Stimulated activated CD4-positive, alpha-beta T cell treated with anti-CD3 and anti-CD28 coated beads, Interleukin-2, amount 100 ng/mL, for 4 hours (primary cell): Measurements from ENCODE around the gene CDKL4.
"Not testable (repeated sequence)": the region's sequence is repeated elsewhere in the genome, so short reads cannot be mapped to it uniquely, and the experiment has no call there.

Experiments
- DNase-seq: peaks from one replicate; pipeline ENCODE4 v3.0.0-alpha.2; 2020; ENCODE audit warnings: low read depth

CDKL4 gene

DNA sequence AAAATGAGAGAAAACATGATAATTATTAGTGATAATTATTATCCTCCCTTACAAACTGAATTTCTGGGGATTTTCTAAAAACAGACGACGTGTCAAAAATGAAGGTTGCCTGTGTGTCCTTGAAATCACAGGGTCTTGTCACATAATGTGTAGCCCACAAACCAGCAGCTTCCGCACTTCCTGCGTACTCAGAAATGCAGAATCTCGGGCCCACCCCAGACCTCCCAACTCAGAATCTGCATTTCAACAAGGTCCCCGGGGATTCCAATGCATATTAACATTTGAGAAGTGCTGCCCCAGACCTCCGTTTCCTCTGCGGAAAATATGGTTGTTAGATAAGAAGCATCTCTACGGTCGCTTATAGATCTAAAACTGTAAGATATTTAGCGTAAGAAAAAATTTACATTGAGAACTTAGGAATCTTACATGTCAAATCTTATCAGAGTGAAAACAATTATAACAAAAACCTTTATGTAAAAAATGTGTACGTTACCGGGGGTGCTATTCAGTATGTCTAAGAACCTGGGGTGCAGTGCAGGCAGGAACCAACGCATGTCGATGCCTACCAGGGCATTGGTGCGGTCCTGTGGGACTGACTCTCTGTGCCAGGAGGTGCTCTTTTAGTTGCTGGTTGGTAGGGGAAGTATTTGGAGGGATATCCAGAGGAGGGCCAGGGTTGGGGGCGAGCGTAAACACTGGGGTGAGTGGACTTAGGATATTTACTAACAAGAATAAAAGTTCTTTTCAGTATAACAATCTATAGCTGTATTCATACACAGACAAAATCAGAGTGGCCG lies 15.2 kb downstream of the CDKL4 start:
- no peak for DNase-seq

DNA sequence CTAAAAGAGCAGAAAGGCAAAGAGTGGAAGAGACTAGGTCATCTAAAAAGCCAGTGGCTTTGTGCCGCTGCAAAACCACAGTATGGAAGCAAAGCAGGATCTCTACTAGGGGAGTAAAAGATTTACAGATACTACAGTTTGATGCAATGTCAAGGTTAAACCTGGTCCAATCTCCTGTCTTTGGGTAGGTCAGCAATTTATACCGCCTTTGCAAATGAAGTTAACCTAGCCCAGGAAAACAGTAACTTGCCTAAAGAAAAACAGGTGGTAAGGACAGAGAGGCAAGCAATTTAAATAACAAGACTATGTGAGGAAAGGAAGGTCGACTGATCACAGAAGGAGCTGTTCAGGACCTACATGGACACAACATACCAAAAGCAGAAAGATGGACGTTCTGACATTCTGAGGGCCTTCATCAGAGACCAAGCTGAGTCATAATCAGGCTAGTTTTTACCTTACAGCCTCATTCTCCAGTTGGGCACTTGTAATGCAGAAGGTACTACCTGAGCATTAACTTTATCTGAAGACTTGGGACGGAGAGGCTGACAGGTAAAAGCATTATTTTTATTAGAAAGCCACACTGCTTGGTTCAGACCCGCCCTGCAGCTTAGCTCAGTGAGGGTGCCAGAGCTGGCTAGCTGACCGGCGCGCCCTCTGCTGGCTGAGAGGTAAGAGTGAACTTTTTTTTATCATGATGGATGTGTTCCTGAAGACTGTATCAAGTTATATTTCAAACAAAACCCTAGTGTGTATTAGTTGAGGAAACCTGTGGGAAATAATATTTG lies 15.9 kb downstream of the CDKL4 start:
- peak; percentile 74 for DNase-seq

- no peak for DNase-seq
Measured at GRCh38 chr2:39225567-39225966, 18.2 kb downstream of the CDKL4 start.

DNA sequence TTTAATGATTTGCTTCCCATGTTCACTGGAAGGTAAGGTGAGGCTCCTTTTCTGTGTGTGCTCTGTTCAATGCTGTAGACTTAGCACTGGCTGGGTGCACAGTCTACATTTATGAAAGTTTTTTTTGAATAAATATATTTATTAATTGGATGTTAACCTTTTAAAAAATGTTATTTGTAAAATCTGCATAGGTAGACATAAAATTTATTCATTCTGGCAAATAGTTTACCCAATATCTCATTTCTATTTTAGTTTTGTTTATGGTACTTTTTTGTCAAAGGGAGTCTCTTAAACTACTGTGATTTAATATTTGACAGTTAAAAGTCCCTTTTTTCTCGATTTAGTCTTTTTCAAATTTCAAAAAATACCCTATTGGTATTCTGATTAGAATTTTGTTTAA lies 19.9 kb downstream of the CDKL4 start:
- DNase-seq: no peak

DNA sequence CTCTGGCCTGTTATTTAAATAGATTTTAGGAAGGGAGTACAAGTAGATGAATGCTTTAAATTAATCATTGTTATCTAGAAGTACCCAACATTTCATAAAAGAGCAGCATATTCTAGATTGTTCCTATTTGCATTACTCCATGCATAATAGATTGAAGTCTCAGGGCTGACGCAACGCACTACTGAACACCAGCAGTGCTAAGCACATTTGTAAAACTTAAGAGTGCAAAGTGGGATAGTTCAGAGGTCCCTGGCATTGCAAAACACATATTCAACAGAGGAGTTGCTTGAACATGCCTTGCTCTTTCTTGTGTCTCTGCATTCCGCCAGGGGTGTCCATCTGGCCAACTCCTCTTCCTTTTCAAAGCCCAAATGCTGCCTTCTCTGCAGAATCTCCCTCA lies 22.3 kb downstream of the CDKL4 start:
- no peak for DNase-seq

DNA sequence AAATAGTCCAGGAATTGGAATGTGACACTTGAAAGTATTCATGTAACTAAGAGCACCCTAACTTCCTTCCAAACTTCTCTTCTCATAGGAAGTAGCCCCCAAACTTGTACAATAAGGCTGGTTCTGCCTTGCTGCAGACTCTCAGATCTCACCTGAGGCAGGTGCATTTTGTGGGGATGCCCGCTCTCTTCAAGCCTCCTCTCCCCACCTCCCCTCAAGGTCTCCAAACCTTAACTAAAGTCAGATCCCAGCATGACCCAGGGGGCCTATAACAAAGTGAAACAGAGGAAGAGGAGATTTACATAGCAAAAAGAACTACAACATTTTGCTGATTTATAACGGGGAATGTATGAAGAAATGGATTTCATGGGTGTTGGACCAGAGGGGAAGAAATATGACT lies 23.6 kb downstream of the CDKL4 start:
- no peak for DNase-seq

DNA sequence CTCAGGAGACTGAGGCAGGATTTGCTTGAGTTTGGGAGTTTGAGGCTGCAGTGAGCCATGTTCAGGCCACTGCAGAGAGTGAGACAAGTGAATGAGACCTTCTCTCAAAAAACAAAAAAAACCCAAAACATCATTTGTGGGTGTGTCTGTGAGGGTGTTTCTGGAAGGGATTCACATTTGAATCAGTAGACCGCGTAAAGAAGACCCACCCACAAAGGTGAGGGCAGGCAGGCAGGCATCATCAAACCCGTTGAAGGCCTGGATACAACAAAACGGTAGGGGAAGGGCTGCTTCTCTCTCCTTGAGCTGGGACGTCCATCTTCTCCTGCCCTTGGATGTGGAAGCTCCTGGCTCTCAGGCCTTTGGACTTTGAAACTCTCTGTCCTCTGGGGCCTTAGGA lies 25.4 kb downstream of the CDKL4 start:
- DNase-seq: no peak

DNA sequence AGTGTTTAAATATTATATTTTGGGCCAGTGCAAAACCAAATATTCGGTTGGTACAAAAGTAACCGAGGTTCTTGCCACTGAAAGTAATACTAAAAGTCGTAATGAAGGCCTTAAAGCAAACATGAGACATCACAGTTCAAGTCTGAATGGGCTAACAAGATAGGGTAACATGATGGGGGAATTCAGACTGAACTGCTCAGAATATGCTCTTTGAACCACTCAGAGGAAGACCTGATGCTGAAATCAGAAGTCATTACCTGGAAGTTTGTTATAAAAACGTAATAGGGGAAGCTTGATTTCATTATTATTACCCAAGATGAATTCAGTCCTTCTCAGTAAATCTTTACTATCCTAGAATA lies 26.6 kb downstream of the CDKL4 start:
- DNase-seq: no peak

DNA sequence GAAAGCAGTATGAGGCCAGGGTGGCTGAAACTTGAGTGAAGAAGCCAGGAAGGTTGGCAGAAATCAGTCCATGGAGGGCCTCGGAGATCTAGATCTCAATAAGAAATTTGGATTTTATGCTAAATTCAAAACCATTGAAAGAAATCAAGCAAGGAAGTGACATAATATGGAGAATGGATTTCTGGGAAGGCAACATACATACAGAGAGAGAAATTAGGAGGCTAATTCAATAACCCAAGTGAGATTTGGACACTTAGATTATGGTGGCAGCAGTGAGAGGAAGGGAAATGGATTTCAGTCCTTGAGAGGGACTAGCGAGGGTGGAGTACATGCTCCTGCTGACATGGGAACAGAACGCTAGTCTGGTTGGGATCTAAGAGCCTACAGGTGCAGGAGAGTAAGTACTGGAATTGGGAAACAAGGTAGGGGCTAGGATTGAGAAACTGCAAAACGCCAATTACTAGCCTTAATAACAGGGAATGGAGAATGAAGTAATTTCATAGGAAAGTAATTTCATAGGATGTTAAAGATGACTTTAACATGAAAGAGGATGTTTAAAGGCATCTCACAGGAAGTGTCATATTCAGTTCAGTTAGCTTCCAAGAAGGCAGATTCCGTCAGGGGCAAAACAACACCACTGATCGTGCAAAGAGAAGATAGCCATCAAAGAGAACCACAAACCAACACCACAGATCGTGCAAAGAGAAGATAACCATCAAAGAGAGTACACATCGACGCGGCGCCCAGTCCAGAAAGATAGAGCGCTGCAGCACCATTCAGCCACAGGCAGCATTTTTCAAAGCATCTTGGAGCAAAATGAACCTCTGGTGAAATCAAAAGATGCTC lies 27.2 kb downstream of the CDKL4 start:
- peak; percentile 24 for DNase-seq

- DNase-seq: no peak
Measured at GRCh38 chr2:39215545-39215944, 28.2 kb downstream of the CDKL4 start.

DNA sequence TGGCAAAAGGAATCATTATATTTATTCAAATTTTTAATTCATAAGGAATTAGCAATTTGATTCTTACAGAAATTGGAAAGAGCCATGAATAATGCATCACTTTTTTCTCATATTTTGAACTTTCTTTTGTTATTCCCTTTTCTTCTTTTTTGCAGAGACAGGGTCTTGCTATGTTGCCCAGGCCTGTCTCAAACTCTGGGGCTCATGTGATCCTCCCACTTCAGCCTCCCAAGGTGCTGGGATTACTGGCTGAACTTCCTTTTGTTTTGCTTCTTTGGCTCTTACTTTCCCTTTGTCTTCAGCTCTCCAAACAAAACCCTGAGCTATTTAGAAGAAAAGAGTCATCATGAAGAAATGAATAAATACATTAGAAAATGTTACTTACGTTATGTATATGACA lies 30.8 kb downstream of the CDKL4 start:
- DNase-seq: no peak

- no peak for DNase-seq
Measured at GRCh38 chr2:39210846-39211245, 32.9 kb downstream of the CDKL4 start.

DNA sequence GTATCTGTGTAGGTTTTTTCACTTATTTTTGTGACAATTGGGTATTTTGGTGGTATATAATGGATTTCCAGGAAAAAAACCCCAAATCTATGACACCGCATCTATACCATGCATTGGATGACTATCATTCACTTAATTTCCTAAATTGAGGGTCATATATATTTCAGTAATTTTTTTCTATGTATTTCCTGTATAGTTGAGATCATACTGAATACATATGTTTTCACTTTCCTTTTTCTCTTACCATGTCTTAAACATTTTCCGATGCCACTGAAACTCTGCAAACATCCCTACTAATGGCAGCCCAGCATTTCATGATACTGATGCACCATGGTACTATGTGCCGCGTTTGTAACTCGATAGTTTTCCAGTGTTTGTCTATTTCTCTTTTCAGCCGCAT lies 40.4 kb downstream of the CDKL4 start:
- no peak for DNase-seq

DNA sequence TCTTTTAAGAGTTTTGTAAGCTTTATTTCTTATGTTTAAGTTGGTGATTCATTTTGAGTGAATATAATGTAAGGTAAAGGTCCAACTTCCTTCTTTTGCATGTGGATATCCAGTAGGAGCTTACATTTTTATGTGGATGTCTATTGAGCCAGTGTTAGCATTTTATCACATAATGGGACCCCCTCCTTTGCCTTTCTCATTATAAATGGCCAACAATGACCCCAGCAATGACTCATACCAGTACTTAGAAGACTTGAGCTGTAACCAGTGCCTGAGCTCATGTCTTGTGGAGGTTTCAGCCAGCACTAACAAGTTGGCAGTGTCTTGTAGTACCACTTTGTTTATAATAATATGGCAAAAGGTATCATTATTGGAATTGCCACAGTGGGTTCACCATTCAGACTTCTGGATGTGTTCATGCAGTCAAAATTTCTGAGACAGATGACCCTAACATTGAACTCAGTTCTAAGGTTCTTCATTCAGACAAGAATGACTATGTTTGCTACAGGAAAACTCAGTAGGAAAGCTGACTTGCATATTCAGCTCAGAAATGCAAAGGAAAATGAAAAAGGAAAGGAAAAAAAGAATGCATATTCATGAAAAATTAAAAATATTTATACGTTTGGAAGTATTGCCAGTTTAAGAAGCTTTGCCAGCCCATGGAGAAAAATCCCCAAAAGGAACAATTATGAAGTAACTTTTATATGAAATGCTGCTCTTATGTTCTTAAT lies 41.0 kb downstream of the CDKL4 start:
- DNase-seq: no peak

DNA sequence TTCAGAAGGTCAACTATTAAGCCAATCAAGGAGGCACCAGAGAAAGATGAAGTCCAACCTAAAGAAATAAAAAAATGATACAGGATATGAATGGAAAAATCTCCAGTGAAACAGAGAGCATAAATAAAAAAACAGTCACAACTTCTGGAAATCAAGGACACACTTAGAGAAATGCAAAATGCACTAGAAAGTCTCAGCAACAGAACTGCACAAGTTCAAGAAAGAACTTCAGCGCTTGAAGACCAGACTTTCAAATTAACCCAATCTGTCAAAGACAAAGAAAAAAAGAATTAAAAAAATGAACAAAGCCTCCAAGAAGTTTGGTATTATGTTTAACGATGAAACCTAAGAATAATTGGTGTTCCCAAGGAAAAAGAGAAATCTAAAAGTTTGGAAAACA lies 46.8 kb downstream of the CDKL4 start:
- not testable (repeated sequence) for DNase-seq

DNA sequence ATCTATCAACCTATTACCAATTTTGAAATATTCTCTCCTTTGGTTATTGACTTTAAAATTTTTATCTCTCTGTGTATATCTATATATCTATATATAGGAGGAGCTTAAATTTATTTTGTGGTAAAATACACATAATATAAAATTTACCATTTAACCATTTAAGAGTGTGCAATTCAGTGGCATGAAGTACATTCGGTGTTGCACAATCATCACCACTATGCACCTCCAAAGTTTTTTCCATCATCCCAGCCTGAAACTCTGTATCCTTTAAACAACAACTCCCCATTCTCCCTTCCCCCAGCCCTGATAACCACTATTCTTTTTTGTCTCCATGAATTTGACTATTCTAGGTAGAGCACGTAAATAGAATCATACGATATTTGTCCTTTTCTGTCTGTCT lies 49.1 kb downstream of the CDKL4 start:
- DNase-seq: no peak

DNA sequence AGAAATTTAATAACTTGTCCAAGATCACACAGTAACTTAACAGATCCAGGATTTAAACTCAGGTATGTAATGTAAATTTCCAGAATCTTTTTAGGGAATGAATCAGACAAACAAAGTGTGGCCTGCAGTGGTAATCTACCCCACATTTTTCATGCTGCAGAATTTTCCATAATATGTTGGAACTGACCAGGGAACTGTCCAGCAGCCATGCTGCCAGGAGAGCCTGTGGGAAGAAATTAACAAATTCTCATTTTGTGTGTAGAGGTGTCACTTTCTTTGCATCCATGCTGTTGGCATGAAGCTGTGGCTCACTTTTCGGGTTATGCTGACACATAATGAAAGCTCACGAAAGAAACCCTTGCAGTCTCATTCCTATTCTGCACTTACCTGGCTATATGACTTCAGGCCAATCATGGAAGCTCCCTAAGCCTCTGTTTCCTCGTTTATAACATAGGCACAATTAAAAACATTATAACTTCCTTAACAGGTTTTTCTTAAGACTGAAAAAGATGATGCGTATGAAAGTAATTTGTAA lies 54.7 kb downstream of the CDKL4 start:
- DNase-seq: no peak

GRCh38 chr2:39183673-39184072 lies 60.1 kb downstream of the CDKL4 start:
- DNase-seq: no peak

DNA sequence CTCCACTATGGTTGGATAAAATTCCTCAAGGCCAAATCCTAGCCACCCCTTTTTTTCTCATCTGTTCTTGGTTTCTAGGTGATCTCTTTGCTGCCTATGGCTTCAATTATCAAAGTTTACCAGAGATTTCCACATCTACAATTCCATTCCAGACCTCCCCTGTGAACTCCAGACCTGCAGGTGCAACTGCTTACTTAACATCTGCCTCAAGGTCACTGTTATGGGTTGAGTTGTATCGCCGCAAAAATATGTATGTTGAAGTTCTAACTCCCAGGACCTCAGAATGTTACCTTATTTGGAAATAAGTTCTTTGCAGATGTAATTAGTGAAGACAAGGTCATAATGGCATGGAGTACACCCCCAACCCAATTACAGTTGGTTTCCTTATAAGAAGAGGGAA lies 62.5 kb downstream of the CDKL4 start:
- no peak for DNase-seq

DNA sequence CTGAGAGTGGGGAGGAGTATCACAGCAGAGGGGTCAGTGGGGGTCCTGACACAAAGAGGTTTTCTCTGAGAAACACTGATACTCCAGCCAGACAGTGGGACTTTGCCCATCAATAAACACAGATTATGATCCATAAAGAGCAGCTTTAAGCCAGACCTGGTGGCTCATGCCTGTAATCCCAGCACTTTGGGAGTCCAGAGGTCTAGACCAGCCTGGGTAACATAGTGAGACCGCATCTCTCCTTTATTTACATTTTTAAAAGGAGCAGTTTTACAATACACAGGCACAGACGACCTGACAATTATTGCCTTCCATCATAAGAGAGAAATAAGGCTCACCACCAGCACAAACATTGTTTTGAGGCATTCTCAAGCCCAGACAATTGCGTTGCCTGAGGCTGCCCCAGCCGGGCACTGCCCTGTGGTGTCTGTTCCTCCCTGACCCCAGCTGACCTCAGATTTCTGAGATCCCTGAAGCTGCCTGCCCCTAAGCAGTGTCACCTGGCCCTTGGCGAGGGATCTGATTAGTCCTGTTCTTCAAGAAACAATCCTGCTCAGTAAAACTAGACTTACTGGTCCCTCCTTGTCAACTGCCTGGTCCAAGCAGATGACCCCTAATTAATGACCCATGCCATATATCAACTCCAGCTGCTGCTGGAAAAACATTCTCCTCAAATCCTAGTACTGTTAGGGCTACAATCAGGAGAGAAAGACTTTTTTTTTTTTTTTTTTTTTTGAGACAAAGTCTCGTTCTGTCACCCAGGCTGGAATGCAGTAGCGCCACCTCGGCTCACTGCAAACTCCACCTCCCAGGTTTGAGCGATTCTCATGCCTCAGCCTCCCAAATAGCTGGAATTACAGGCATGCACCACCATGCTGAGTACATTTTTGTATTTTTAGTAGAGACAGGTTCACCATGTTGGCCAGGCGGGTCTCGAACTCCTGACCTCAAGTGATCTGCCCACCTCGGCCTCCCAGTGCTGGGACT lies 63.5 kb downstream of the CDKL4 start:
- no peak for DNase-seq

- DNase-seq: no peak
Measured at GRCh38 chr2:39178756-39179155, 65.0 kb downstream of the CDKL4 start.
